Adrenal gland (tissue), 5 donors: ENCODE measurements around the gene NEU1.

Experiments used
- POLR2A ChIP-seq, 2 donors: fragments of 450-650 bp; IDR thresholded peaks; one replicate each; pipeline ENCODE4 v1.6.1; 2017; ENCODE audit warnings: antibody characterized with exemption in 2 of 2, mild to moderate bottlenecking in 2 of 2, moderate library complexity in 1 of 2
- TF ChIP-seq, protein P1 (sequence below), 6 experiments: fragments of 450-650 bp in 4 of 6; fragments of 200-600 bp in 2 of 6; sonication (generic) in 1 of 6; IDR thresholded peaks; 1 replicate in 5 of 6; 2 replicates in 1 of 6; pipeline versions ENCODE4 v1.5.1 to v1.8.0; 2016 to 2021; ENCODE audit warnings: antibody characterized with exemption in 6 of 6, mild to moderate bottlenecking in 2 of 6, moderate library complexity in 1 of 6
- donor health status: DM: no; HTN: no; CAD: no.

- TF ChIP-seq, protein P1, sequence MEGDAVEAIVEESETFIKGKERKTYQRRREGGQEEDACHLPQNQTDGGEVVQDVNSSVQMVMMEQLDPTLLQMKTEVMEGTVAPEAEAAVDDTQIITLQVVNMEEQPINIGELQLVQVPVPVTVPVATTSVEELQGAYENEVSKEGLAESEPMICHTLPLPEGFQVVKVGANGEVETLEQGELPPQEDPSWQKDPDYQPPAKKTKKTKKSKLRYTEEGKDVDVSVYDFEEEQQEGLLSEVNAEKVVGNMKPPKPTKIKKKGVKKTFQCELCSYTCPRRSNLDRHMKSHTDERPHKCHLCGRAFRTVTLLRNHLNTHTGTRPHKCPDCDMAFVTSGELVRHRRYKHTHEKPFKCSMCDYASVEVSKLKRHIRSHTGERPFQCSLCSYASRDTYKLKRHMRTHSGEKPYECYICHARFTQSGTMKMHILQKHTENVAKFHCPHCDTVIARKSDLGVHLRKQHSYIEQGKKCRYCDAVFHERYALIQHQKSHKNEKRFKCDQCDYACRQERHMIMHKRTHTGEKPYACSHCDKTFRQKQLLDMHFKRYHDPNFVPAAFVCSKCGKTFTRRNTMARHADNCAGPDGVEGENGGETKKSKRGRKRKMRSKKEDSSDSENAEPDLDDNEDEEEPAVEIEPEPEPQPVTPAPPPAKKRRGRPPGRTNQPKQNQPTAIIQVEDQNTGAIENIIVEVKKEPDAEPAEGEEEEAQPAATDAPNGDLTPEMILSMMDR (IDR thresholded peaks at IDR 0.05): no peak
- no peak for TF ChIP-seq POLR2A (IDR thresholded peaks at IDR 0.05)
These were observed 37.5 kb upstream of the NEU1 start for GRCh38 chr6:31899882-31900722.
